Stomach (tissue), 4 donors: ENCODE results near the gene ZNF778.

Experiments
- POLR2A ChIP-seq, 4 donors: fragments of 450-650 bp; IDR thresholded peaks; one replicate each; pipeline ENCODE4 v1.6.1; 2016; ENCODE audit warnings: antibody characterized with exemption in 4 of 4, control low read depth in 2 of 4, mild to moderate bottlenecking in 1 of 4, moderate library complexity in 1 of 4
- TF ChIP-seq, protein P1 (sequence below), 7 experiments: fragments of 450-650 bp in 4 of 7; fragments of 200-600 bp in 3 of 7; sonication (generic) in 3 of 7; IDR thresholded peaks; one replicate each; pipeline ENCODE4 v1.5.1; 2016 to 2019; ENCODE audit warnings: antibody characterized with exemption in 7 of 7, control low read depth in 2 of 7, mild to moderate bottlenecking in 1 of 7

DNA sequence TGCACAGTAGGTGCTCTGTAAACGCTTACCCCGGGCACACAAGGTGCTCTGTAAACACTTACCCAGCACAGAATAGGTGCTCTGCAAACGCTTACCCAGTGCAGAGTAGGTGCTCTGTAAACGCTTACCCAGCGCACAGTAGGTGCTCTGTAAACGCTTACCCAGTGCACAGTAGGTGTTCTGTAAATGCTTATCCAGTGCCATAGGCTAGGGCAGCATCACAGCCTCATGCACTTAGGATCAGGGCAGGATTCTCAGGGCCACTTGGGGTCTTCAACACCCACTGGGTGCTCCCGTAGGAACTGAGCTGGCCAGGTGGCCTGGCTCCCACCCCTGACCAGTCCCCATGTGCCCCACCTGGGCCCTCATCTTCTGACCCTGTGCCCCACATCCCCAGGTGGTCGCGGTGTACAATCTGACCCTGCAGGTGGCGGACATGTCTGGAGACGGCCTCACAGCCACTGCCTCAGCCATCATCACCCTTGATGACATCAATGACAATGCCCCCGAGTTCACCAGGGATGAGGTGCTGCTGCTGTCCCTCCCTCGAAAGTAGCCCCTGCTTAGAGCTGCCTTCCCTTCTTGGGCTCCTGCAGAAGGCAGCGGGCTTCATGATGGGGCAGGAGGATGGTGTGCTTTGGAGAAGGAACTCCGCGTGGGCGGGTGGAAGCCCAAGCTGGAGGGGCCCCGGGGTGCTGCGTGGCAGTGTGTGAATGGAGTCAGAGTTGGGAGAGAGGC is 30.3 kb upstream of the ZNF778 start:
- TF ChIP-seq, protein P1, sequence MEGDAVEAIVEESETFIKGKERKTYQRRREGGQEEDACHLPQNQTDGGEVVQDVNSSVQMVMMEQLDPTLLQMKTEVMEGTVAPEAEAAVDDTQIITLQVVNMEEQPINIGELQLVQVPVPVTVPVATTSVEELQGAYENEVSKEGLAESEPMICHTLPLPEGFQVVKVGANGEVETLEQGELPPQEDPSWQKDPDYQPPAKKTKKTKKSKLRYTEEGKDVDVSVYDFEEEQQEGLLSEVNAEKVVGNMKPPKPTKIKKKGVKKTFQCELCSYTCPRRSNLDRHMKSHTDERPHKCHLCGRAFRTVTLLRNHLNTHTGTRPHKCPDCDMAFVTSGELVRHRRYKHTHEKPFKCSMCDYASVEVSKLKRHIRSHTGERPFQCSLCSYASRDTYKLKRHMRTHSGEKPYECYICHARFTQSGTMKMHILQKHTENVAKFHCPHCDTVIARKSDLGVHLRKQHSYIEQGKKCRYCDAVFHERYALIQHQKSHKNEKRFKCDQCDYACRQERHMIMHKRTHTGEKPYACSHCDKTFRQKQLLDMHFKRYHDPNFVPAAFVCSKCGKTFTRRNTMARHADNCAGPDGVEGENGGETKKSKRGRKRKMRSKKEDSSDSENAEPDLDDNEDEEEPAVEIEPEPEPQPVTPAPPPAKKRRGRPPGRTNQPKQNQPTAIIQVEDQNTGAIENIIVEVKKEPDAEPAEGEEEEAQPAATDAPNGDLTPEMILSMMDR (IDR thresholded peaks at IDR 0.05): no peak
- no peak for TF ChIP-seq POLR2A (IDR thresholded peaks at IDR 0.05)
